HG02970 (cell line): ENCODE results near the gene SS18L1.

Experiments used
- ATAC-seq: cut with Tn5 transposase; IDR thresholded peaks from one replicate; pipeline ENCODE4 v1.9.1; 2021; ENCODE audit warnings: mild to moderate bottlenecking, moderate library complexity, moderate number of reproducible peaks; ENCODE audit not compliant: unreplicated experiment, low FRiP score

SS18L1 gene

DNA sequence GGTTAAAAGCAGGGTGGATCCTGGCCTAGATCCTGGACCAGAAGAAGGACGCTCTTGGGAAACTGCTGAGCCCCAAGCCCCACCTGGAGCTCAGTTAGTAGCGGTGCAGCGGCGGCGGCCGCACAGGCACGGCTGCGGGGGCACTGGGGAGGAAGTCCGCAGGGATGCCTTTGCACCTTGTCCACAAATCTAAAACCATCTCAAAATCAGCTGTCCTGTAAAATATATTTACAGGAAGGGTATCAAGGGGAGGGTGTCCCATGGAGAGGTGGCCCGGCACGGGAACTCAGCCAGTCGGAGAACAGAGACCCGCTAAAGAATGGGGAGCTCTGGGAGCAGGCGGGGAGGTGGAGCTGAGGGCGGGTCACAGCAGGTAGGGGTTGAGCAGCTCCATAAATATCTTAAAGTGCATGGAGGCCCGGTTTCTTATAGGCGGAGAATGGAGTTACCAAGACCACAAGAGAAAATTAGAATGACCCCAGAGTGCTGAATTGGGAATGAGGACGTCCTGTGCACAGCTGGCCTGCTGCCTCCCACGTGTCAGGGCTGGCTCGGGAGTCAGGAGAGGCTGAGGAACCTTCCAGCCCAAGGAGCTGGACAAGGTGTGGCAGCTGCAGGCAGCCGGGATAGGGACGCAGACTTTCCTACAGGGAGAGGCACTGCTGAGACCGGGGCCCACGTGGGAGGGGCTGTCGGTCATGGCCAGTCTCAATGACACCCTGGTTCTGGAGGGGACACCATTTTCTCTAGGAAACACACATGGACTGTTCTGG lies 47.3 kb downstream of the SS18L1 start:
- ATAC-seq = no peak

DNA sequence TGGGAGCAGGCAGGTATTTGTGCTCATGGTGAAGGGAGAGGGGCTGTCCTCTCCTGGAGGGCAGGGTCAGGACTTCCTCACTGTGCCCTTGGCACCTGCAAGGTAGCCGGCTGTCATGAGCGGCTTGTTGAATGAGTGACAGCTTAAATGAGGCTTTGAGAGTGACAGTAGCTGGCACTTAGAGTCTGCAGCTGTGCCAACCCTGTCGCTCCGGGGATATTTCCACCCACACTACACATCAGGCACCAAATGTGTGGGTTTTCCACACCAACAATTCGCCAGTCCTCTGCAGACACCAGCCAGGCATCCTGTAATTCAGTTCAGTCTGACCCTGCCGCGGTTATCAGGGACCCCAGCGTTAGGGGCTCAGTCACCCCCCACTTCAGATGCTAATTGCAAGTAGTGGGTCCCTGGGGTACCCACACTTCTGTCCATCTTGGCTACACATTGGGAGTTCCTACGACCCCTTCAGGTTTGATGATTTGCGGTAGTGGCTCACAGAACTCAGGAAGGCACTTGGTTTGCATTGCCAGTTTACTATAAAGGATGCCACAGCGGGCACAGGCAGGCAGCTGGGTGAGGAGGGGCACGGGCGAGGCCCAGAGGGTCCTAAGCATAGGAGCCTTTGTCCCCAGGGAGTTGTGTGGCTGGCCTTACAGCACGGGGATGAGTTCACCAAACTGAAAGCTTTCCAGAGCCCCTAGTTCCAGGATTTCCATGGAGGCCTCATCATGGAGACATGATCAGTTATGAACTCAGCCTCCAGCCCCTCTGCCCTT lies 48.4 kb downstream of the SS18L1 start:
- ATAC-seq = no peak

DNA sequence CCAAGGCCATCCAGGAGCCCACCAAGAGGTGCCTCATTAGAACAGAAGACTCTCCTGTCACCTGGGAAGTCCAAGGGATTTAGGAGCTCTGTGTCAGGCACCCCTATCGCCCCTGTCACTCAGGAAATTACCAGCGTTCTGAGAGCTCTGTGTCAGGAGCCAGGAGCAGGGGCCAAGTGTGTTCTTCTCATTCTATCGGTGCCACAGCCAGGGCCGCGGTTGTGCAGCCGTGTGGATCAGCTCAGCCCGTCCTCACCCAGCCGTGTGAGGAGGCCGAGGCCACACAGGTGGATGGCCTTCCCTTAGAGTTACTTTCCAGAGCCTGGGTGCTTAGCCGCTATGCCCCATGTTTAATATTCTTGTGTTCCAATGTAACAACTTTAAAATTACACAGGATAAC lies 49.1 kb downstream of the SS18L1 start:
- no peak for ATAC-seq

DNA sequence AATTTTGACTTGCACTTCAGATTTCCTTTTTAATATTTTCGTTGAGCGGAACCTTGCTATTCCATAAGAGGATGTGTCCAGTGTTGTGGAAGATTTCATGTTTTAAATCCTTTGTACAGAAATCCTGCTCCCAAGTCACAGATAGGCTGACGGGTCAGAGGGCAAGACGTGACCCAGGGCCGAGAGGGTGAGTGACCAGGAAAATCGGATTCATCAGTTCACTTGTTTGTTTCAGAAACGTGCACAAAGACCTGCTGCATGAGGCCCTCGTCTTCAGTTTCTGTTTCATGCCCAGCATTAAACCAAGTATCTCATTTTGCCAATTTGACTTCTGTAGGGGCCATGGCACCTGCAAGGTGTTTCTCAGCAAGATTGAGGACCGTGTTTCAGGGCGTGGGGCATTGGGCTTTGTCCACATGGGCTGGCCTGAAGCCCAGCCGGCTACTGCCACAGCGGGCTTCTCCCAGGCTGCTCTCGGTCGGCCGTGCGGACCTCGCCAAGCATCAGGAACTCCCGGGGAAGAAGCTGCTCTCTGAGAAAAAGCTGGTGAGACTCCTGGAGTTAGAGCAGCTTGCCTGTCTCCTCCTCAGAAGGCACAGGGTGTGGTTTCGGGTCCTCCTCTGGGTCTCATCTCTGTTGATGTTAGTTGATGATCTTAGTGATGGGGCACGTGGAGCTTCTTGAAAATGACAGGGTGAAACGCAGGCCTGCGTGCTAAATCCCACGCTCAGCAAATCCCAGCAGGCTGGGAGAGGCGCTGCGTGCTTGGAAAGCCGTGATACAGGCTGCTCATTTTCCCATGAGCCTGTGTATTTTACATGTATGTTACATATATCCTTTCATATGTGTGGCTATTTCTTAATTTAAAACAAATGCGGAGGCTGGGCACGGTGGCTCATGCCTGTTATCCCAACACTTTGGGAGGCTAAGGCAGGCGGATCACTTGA lies 49.8 kb downstream of the SS18L1 start:
- ATAC-seq = no peak

DNA sequence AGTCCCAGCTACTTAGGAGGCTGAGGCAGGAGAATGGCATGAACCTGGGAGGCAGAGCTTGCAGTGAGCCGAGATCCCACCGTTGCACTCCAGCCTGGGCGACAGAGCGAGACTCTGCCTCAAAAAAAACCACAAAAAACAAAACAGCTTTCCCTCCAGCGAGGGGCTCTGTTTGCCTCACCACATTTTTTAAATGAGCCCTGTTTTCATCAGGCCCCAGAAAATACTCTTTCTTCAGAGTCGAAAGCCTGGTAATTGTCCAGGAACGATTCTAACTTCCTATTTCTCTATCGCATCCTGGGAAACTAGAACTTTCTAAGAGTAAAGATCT lies 51.5 kb downstream of the SS18L1 start:
- ATAC-seq = no peak

DNA sequence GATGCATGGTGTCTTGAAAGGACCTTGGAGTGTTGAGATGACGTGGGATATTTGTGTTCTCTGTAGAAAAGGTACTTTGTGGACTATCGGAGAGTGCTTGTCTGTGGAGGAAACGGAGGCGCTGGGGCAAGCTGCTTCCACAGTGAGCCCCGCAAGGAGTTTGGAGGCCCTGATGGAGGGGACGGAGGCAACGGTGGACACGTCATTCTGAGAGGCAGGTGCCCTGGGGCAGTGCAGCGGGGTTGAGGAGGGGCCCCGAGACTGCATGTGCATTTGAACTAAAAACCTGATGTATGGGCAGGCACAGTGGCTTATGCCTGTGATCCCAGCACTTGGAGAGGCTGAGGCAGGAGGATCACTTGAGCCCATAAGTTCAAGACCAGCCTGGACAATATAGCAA lies 52.2 kb downstream of the SS18L1 start:
- ATAC-seq = no peak

DNA sequence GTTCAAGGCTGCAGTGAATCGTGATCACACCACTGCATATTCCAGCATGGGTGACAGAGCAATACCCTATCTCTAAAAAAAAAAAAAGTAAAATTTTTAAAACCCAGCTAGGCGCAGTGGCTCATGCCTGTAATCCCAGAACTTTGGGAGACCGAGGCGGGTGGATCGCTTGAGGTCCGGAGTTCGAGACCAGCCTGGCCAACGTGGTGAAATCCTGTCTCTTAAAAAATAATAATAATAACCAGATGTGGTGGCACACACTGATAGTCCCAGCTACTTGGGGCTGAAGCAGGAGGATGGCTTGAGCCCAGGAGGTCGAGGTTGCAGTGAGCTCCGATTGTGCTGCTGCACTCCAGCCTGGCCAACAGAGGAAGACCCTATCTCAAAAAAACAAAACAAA lies 52.7 kb downstream of the SS18L1 start:
- ATAC-seq = no peak

DNA sequence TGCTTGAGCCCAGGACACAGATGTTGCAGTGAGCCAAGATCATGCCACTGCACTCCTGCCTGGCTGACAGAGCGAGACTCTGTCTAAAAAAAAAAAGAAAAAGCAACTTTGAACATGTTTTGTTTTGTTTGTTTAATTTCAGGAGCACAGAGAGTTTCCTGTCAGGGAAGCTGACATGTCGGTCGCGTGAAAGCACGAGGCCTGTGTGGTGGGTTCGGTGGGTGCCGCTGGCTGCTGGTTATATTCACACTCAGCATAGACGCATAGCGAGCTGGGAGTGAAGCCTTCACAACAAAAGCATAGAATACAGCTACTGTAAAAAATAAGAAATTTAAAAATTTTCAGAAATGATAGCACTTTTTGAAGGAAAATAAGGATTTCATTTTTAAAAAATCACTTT lies 53.7 kb downstream of the SS18L1 start:
- ATAC-seq = no peak

DNA sequence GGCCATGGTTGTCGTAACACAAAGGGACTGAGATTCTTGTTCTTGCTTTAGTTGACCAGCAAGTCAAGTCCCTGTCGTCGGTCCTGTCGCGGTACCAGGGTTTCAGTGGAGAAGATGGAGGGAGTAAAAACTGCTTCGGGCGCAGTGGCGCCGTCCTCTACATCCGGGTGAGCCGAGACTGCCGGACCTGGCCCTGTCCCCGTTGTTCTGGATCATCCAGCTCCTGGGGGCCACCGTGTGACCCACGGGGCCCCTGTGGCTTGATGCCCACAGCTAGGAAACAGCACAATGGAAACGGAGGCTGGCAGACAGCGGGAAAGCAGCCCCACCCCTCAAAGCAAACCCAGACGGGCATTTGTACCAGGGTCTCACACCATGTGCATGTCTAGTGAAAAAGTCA lies 54.2 kb downstream of the SS18L1 start:
- no peak for ATAC-seq

DNA sequence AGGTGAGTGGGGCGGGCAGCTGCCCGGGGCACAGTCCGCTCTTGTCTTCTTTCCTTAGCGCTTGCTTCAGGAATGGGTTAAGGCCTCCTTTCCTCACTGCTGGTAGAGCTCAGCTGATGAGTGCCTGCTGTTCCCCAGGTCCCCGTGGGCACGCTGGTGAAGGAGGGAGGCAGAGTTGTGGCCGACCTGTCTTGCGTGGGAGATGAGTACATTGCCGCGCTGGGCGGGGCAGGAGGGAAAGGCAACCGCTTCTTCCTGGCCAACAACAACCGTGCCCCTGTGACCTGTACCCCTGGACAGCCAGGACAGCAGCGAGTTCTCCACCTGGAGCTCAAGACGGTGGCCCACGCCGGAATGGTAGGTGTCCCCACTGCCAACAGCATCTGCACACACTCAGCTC lies 54.9 kb downstream of the SS18L1 start:
- no peak for ATAC-seq

DNA sequence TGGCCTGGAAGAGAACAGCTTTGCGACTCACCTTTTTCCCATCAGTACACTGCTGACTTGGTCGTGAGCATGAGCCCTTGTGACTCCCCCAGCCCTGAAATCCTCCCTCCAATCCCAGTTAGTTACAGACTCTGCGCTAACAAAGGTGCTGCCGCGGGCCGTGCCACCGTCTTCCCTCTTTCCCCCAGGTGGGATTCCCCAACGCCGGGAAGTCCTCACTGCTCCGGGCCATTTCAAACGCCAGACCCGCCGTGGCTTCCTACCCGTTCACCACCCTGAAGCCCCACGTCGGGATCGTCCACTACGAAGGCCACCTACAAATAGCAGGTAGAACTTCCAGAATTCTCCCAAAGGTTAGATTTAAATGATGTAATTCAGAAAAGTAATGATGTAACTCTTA lies 55.4 kb downstream of the SS18L1 start:
- no peak for ATAC-seq

DNA sequence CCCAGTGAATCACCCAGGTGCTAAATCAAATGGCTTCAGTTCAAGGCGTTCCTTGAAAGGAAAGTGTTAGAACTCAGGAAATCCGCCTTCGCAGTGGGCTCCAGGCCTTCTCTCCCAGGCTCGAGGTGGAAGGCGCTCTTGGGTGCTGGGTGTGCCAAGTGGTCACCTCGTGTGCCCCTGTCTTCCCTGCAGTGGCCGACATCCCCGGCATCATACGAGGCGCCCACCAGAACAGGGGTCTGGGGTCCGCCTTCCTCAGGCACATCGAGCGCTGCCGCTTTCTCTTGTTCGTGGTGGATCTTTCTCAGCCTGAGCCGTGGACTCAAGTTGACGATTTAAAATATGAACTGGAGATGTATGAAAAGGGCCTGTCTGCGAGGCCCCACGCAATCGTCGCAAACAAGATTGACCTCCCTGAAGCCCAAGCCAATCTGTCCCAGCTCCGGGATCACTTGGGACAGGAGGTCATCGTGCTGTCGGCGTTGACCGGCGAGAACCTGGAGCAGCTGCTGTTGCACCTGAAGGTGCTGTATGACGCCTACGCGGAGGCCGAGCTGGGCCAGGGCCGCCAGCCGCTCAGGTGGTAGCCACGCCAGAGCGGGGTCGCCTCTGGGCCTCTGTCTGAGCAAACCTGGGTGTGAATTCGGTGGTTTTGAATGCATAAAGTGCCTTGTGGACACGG lies 57.1 kb downstream of the SS18L1 start:
- no peak for ATAC-seq

DNA sequence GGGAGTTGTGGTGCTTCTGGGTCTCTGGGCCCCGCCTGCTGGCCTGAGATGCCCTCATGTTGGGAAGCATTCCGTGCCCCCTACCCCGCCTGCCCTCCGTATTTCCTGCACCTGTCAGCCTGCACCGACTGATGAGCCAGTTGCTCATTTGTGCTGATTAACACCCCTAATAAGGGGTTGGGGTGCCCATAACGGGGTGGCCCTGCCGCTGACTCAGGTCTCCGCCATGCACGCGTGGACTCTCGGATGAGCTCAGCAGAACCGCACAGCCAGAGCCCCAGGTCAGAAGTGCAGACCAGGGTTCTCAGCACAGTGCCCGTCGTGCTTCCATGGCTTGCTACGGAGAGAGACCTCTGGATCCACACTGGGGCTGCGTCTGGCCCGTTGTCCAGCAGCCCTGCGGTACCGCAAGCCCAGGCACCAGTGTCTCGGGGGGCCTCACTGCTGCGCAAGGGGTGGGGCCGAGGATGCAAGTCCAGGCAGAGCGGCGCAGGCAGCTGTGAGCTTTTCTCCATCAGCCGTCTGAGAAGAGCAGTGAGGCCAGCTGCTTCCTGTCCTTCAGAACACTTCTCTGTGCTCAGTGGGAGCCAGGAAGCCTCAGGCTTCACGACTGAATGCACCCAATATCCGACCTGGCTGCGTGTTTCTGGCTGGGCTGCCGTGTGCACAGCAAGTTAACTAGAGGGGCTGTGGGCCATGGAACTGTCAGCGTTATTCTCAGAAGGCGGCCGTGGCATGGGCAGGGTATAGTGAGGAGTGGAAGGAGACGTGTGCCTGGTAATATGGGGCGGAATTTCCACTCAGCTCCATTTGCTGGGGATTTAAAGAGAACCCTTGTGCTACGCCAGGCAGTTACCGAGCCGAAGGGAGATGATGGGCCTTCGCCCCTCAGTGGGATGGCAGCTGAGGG lies 57.9 kb downstream of the SS18L1 start:
- no peak for ATAC-seq

DNA sequence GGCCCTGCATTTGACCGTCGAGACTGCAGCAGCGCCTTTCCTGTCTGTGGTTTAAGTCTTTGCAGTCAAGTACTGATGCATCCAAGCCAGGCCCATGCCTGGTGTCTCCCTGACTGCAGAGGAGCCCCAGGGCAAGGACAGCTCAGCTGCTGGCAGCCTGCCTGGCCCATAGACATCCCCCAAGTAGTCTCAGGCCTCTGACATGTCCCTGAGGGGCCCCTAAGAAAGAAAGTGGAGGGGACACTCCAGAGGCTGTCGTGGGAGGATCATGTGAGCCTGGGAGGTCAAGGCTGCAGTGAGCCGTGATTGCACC lies 58.5 kb downstream of the SS18L1 start:
- no peak for ATAC-seq

DNA sequence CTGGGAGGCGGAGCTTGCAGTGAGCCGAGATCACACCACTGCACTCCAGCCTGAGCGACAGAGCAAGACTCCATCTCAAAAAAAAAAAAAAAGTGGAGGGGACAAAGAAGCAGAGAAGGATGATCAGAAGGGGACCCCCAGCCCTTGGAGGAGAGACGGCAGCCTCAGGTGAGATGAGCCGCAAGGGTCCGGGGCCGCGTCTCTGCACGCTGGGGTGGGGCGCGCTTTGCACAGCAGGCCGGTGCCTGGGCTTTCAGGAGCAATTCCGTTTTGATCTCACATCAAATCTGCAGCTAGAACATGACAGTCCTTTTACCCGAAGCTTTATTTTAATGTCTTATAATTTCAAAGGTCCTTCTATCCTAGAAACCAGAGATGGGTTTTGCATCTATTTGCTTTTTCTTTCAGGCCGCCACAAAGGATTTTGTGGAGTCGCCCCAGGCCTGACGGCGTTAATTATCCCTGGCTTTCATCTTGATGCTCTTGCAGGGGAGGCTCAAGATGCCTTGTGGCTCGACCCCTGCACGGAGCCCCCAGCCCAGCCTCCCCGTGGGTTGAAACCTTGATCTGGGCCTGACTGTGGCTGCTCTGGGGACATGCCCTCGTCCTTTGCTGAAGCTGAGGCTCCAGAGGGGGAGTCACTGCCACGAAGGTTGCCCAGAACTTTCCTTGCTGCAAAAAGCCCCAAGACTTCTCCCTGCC lies 59.3 kb downstream of the SS18L1 start:
- ATAC-seq = no peak

DNA sequence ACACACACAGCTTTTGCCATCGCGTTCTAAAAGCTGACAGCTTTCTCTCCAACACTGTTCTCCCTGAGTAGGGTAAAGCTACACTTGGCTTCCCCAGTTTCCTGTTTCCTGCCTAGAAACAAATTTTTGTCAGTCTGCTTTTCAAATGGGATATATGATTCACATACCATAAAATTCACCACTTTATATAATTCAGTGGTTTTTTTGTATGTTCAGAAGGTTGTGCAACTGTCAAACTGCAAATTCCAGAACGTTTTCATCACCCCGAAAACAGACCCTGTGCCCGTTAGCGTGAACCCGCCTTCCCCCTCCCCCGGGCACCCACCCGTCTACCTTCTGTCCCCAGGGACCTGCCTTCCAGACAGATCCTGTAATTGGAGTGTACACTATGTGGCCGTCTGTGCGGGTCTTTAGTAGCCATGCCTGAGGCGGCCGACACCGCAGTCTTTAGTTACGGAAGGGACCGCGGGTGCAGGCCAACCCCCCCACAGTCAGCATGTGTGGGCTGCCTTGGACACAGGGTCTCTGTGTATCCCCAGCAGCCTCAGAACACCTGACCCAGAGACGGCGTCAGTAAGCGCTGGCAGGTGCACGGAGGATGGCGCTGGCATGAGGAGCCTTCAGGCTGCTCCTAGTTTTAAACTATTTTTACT lies 59.9 kb downstream of the SS18L1 start:
- ATAC-seq = no peak

DNA sequence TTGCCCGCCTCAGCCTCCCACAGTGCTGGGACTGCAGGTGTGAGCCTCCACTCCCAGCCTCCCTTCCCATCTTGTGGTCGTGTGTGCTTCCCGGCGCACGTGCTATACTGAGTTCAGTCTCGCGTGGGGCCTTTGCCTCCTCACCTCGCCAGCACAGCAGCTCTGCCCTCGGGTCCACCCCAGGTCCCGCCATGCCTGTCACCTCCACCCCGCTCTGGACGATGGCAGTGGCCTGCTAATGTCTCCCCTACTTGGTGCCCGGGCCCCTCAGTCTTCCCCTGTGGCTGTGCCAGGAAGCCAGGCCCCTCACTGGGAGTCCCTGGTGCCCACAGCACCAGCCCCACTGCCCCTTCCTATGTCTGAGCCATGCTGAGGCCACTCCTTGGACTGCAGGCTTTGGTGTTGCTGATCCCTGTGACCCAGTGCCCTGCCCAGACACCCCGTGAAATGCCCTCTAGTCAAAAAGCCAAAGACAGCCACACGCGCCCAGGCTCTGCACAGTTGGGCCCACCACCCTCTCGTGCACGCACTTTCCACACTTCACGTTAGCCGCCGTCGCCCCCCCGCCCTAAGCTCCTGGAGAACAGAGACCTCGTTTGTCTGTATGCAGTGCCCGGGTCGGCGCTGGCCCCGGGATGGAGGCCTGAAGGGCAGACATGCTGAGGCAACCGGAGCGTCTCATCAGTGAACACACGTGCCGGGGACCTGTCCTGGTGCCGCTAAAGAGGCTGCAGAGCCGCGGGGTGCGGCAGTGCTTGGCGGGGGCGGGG lies 62.2 kb downstream of the SS18L1 start:
- ATAC-seq = no peak

DNA sequence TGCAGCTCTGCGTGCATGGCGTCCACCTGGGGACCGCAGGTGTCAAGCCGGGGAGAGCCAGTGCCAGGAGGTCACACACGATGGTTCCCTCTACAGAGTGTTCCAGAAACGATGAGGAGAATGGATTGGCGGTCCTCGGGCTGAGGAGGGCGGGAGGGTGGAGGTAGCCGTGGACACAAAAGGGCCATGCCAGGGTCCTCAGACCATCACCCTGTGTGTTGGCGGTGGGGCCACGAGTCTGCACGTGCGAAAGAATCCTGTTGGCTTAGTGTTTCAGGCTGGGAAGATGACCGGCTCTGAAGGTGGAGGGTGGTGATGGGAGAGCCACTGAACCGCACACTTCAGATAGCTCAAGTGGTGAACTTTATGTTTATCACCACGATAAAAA lies 62.8 kb downstream of the SS18L1 start:
- ATAC-seq = no peak
